GM21390 (cell line): ENCODE results near the gene CALCOCO1.

Experiments
- ATAC-seq: cut with Tn5 transposase; IDR thresholded peaks from one replicate; pipeline ENCODE4 v1.9.1; 2021; ENCODE audit not compliant: unreplicated experiment

Gene CALCOCO1

DNA sequence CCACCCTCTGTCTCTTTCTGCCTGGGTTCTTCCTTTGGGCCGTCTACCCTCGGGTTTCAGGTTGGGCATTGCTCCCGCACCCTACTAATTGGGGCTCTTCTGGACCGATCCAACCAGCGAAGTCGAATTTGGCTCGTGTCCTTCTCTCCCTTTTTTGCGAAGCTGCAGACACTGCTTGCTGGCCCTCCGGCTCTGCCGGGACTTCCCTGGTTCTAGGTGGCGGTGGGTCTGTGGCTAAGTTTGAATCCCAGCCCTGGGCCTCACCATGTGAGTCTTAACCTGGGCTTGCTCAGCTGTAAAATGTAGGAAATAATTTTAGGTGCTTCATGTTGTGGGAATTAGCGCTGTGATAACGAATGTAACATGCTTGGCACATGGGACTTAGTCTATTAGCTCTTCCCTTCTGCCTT lies 24.9 kb upstream of the CALCOCO1 start:
- no peak for ATAC-seq

- peak; percentile 33 for ATAC-seq
These were observed 24.3 kb upstream of the CALCOCO1 start, which contains the start of gene CISTR for GRCh38 chr12:53751336-53752191. Gene CISTR (minus strand): TSS chr12:53751979.

DNA sequence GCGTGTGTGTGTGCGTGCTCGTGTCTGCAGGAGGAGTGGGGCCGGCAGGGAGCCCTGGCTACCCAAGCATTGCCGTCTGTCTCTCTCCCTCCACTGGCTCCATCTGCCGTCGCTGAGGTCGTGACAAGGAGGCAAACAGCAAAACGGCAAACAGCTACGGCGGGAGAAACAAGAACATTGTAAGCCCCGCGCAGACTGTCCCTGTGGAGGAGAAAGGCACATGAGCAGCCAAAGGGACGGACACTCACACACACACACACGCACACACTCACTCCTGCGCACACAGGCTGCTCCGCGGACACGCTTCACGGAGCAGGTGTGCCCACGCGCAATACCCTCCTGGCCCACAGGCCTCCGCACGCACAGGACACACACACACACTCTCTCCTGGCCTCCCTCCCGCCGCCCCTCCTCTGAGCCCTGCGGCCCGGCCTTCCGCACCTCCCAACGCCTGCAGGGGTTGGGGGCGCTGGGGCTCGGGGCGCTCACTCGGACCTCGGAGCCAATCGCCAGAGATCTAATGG lies 23.6 kb upstream of the CALCOCO1 start:
- ATAC-seq: peak; percentile 22

GRCh38 chr12:53749986-53750811 lies 22.9 kb upstream of the CALCOCO1 start:
- no peak for ATAC-seq

DNA sequence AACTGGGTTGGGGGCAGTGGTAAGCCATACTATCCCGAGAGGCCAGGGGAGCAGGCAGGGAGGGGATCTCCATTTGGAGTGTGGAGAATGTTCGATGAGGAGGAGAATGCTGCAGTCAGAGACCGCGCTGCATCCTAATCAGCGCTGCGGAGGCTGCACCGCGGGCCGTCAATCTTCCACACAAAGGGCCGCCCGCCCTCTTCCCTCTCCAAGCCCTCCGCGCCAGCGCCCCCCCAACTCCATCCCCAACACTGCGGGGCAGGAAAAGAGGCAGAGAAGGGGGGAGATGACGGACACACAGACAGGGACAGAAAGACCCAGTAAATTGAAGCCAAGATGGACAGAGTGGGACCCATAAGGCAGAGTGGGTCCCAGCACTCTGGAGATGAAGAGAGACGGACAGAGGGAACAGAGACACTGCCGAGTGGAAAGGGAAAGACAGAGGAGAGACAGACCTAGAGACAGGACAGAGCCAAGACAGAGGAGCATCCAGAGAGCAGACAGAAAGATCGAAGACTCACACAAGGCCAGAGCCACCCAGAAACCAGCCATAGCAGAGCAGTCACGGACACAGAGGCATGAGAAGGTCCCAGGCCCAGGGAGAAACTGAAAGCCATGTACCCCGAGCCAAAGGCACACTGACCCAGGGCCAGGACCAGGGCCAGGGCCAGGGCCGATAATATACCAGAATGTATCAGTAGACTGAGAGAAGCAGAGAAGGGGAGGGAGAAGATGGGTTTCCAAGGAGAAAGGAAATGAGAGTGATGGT lies 21.0 kb upstream of the CALCOCO1 start:
- ATAC-seq: no peak

DNA sequence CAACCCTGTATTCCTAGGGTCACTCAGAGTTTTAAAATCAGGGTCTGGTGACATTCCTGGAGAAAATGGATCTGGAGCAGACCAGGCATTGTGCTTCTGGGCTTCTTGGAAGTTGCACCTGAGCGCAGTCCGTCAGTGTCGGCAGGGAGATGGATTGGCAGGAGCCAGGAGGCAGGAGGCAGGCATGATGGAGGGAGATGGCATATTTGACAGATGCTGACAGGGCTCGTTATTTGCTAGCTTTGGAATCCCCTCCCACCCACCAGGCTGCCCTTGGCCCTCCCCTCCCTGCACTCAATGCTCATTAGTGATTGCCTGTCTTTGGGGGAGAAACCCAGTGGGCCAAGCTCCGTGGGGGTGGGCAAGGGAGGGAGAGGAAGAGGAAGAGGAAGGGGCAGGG lies 19.8 kb upstream of the CALCOCO1 start:
- no peak for ATAC-seq

DNA sequence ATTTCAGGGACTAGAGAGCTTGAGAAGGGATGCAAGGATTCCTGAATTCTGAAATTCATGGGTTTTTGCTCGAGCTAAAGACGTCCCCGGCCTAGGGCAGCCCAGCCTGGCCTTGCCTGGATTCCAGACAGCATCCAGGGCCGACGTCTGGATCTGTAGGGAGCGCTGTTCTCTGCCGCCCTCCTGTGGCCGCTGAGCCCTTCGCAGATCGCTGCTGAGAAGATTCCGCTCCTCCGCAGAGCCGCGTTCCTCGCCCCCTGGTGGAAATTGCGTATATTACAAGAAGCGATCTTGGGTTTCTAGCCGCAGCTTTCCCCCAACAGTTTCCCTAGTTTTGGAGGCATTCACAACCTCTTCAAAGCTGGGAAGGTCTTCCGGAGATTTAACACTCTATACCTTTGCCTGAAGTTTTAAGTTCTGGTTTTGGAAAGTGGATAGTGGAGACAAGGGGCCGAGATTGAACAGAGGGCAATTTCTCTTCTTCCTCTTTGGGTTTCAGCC lies 19.4 kb upstream of the CALCOCO1 start:
- ATAC-seq: no peak

- no peak for ATAC-seq
These were observed 17.5 kb upstream of the CALCOCO1 start for GRCh38 chr12:53744751-53745150.

DNA sequence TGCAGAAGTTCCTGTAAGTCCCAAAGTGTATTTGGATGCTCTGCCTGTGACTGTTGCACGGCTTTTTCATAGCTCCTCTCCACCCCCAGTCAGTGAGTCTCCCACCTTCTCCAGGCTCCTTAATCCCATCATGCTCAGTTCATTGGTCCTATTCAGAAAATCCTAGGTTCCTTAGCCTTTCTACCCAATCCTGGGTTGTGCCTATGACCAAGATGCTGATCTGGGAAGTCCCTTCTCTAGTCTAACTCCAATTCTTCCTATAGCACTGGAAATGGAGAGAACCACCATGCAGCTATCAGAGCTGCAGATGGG lies 16.8 kb upstream of the CALCOCO1 start:
- no peak for ATAC-seq

DNA sequence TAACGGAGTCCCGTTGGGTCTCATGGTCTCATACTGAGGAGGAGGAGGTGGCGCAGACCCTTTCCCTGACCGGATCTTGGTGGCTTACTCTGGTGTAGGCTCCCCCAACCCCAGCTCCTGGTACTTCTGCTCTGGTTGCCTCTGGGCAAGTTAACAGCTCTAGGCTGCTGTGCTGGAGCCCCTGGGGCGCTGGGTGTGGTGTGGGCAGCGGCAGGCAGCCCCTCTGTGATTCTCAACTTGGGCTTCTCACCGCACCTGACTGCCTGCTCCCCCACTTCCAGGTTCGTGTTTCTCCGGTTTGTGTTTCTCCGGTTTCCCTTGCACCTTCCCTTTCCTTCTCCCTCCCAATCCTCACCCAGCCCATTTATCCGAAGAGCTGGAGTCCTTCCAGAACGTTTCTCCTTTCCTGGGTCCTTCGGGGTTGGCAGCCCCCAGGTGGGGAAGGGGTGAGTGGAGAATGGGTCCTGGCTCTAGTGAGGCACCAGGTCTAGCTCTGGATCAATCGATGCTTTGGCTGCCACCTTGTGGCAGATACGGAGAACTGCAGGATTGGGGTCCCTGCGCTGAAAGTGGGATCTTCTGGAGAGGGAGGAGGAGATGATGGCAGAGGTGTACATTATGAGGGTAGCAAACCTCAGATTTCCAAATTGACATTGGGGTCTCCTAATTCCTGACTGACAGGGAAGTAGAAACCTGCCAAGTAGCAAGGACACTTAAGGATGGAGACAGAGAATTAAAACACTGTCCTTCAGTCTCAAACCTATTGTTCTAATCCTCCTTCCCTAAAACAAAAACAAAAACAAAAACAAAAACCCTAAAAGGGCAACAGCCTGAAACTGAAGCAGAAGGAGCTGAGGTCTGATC lies 16.2 kb upstream of the CALCOCO1 start:
- ATAC-seq: peak; percentile 69

DNA sequence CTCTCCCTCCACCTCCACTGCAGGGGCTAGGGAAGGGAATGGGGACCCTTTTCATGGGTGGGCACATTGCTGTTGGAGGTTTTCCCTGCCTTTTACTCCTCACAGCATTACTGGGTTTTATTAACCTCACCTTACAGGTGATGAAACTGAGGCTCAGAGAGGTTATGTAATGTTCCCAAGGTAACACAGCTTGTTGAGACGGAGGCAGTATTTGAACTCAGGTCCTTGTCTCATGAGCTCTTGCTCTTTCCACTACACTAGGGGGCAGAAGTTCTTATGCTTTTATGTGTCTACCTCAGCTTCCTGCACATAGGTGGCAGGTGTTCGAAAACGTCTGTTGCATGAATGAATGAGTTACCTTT lies 12.9 kb upstream of the CALCOCO1 start:
- ATAC-seq: no peak

GRCh38 chr12:53739214-53740129 lies 12.2 kb upstream of the CALCOCO1 start:
- no peak for ATAC-seq

DNA sequence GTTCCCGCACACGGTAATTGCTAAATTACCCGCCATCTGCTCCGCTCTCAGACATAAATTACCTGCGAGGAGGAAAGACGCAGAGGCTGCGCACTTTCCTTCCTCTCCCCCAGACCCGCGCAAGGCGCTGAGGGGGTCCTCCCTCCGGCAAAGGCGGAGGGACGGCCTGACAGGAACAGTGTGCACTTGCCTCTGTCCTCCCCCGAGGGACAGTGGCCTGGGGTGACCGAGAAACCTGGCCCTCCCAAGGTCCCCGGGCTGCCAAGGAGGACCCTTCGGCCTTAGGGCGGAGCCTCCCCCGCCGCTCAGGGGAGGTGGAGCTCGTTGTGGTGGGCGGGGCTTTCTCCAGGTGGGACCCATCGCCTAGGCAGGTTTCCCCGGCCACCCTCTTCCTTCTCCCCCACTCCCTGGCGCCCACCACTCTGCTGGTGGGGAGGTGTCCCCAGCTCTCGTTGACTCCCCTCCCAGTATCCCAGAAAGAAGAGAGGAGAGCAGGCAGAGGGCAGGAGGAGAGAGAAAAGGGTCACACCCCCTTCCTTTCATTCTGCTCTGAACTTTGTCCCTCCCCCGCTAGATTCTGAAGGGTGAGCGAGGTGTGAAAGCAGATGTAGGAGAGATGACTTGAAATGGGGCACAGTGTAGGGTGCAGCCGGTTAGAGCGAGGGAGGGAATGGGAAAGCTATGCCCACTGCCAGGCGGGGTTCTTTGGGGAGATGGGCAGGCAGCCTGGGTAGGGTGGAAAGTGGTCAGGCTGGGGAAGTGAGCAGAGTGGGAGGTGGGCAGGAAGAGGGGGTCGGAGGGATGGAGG lies 11.4 kb upstream of the CALCOCO1 start:
- no peak for ATAC-seq

DNA sequence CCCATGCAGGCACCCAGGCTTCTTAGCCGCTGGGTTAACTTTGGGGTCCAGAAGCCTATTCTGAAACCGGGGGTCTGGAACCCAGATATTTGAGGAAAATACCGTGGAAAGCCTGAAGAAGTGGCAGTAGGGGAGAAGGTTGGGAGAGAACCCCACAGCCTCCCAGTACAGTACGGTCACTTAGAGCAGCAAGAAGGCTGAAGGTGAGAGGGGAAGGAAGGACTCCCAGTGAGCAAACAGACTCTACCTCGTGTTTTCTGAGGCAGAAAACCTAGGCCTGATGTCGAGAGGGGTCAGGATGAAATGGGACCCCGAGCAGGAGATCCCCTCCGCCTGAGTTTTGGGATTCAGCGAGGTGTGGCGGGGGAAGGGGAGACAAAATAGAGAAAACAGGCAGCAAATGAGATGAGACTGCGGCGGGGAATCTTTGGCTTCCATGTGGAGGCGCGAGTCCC lies 10.7 kb upstream of the CALCOCO1 start:
- no peak for ATAC-seq

GRCh38 chr12:53737093-53737808 lies 10.0 kb upstream of the CALCOCO1 start:
- no peak for ATAC-seq

GRCh38 chr12:53736592-53736991 lies 9.3 kb upstream of the CALCOCO1 start:
- ATAC-seq: no peak

DNA sequence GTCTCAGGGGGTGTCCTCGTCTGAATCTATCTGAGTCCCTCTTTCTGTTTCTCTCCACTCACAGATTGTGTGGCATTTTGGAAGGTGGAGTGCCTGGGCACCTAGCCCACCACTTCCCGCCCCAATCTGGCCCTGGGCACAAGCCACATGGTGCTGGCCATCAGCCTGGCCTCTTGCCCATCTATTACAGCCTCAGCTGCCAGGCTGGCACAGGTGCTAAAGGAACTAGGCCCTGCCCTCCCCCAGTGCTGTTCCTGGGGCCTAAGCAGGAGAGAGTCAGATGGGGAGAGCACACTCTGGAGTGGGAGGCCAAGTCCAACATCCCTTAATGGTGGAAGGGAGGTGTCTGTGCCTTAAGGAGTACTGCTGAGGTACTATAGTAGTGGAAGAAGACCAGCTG lies 8.3 kb upstream of the CALCOCO1 start:
- no peak for ATAC-seq

DNA sequence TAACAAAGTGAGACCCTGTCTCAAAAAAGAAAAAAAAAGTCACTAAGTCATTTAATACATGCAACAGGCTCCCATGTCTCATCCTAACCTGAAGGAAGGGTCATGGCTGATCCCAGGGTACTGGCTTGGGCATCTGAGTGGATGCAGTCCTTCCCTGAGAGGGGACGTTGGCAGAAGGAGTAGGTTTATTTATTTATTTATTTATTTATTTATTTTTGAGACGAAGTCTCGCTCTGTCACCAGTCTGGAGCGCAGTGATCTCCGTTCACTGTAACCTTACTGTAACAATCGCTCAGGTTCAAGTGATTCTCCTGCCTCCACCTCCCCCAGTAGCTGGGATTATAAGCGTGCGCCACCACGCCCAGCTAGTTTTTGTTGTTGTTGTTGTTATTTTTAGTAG lies 7.2 kb upstream of the CALCOCO1 start:
- no peak for ATAC-seq
